Gastrocnemius medialis (tissue), 4 donors: ENCODE data around the gene PNCK. TPM values are rescaled to one million over a fixed set of nuclear protein-coding genes. Genes with fewer than 3 reads are reported as not detected.
"Not testable (repeated sequence)": the region's sequence is repeated elsewhere in the genome, so short reads cannot be mapped to it uniquely, and the experiment has no call there.

Experiments used
- ATAC-seq, 2 donors: fragments of 150-250 bp; one replicate each; pipeline ENCODE4 v1.9.1; 2016
- DNase-seq, 2 donors: peaks; one replicate each; pipeline ENCODE4 v3.0.0-alpha.2; 2019
- H3K27ac ChIP-seq, 4 donors: fragments of 200-600 bp; sonication (generic); 1 replicate in 1 of 4; 2 replicates in 3 of 4; pipeline ENCODE4 v1.5.1; 2016 to 2018; ENCODE audit warnings: mild to moderate bottlenecking in 2 of 4, moderate library complexity in 1 of 4
- H3K27me3 ChIP-seq, 3 donors: fragments of 200-600 bp; sonication (generic) in 2 of 3; 1 replicate in 1 of 3; 2 replicates in 2 of 3; pipeline versions ENCODE4 v1.5.1 to v1.6.0; 2016 to 2019; ENCODE audit warnings: mild to moderate bottlenecking in 1 of 3, moderate library complexity in 1 of 3
- H3K36me3 ChIP-seq, 2 donors: fragments of 200-600 bp; sonication (generic) in 1 of 2; one replicate each; pipeline ENCODE4 v1.5.1; 2017 to 2018
- H3K4me1 ChIP-seq, 2 donors: fragments of 200-600 bp; sonication (generic) in 1 of 2; one replicate each; pipeline ENCODE4 v1.5.1; 2016 to 2017; ENCODE audit warnings: mild to moderate bottlenecking in 2 of 2
- H3K4me3 ChIP-seq, 4 donors: fragments of 200-600 bp; sonication (generic) in 3 of 4; 1 replicate in 1 of 4; 2 replicates in 3 of 4; pipeline ENCODE4 v1.5.1; 2016 to 2019; ENCODE audit warnings: mild to moderate bottlenecking in 2 of 4
- H3K9me3 ChIP-seq, 3 donors: fragments of 200-600 bp; sonication (generic) in 2 of 3; 1 replicate in 1 of 3; 2 replicates in 2 of 3; pipeline ENCODE4 v1.5.1; 2016 to 2019
- CTCF ChIP-seq, 5 experiments: fragments of 450-650 bp in 3 of 5; fragments of 200-600 bp in 2 of 5; sonication (generic) in 2 of 5; IDR thresholded peaks in 4 of 5; conservative IDR thresholded peaks in 1 of 5; 1 replicate in 4 of 5; 2 replicates in 1 of 5; pipeline ENCODE4 v1.5.1; 2016 to 2019; ENCODE audit warnings: antibody characterized with exemption in 5 of 5, mild to moderate bottlenecking in 3 of 5, moderate library complexity in 3 of 5
- POLR2A ChIP-seq, 2 donors: fragments of 450-650 bp; IDR thresholded peaks; one replicate each; pipeline ENCODE4 v1.6.1; 2017; ENCODE audit warnings: antibody characterized with exemption in 2 of 2, mild to moderate bottlenecking in 2 of 2, moderate library complexity in 2 of 2
- in situ Hi-C, 4 donors: fragments of 200-750 bp; cut with MboI; loops; one replicate each; pipeline versions ENCODE4 v1.15.0 to v1.8.0; 2017; ENCODE audit warnings: low sequenced_read_pairs in 4 of 4
- intact Hi-C: fragments of 100-400 bp; cut with DNase I; formaldehyde crosslinking; loops from one replicate; pipeline ENCODE4 v1.15.1; 2023; ENCODE audit warnings: low total_unique reads
- total RNA-seq, 4 donors: library from RNA; depleted of rRNA; stranded (reverse); fragments of >200 nt; gene quantifications; one replicate each; pipeline versions ENCODE4 v1.1.0 to v1.2.3, GENCODE V29; 2016

Gene PNCK
- total RNA-seq, 4 donors from 2014 or later: 0.98 to 1.6 TPM; not detected in 2

GRCh38 chrX:153696100-153696499 lies 22.5 kb upstream of the PNCK start:
- intact Hi-C loops: no loop called here
- ATAC-seq: no peak
- in situ Hi-C loops: no loop called here

GRCh38 chrX:153694687-153695270 lies 21.2 kb upstream of the PNCK start:
- Histone ChIP-seq H3K4me1 (peaks cover 0 to 58% of the 10 kb centered on the region in 2 donors), H3K36me3 (peaks cover 0 to 9% of the 10 kb centered on the region in 2 donors), H3K9me3 (no peaks in the 10 kb centered on the region), H3K27ac (peak overlapping the region; percentile 85 to 91 (median 90)), H3K4me3 (no peak overlapping the region), H3K27me3 (no peaks in the 10 kb centered on the region)
- in situ Hi-C loops (no loop called here), intact Hi-C loops (no loop called here)
- DNase-seq (no peak), ATAC-seq (no peak)
- TF ChIP-seq CTCF (IDR thresholded peaks at IDR 0.05 in 4 of 5, conservative IDR thresholded peaks at IDR 0.05 in 1 of 5): no peak
- no peak for TF ChIP-seq POLR2A (IDR thresholded peaks at IDR 0.05)

More at GRCh38 chrX:153696100-153696499, 22.5 kb upstream of the PNCK start:
- no peaks in the 10 kb centered on the region for H3K9me3 ChIP-seq
- no peaks in the 10 kb centered on the region for H3K27me3 ChIP-seq
- no peak overlapping the region for H3K4me3 ChIP-seq
- H3K36me3 ChIP-seq: peaks cover 0 to 9% of the 10 kb centered on the region in 2 donors
- no peak for DNase-seq
- peak overlapping the region; percentile 85 to 91 (median 90) for H3K27ac ChIP-seq
- TF ChIP-seq CTCF (IDR thresholded peaks at IDR 0.05 in 4 of 5, conservative IDR thresholded peaks at IDR 0.05 in 1 of 5) (no peak), POLR2A (IDR thresholded peaks at IDR 0.05) (no peak)
- H3K4me1 ChIP-seq: peaks cover 7 to 54% of the 10 kb centered on the region in 2 donors

GRCh38 chrX:153694256-153694655 lies 20.6 kb upstream of the PNCK start:
- intact Hi-C loops, H3K9me3 ChIP-seq, H3K27me3 ChIP-seq, DNase-seq, in situ Hi-C loops, H3K36me3 ChIP-seq, ATAC-seq, H3K4me3 ChIP-seq: not testable (repeated sequence)
- Histone ChIP-seq H3K4me1 (peaks cover 0 to 56% of the 10 kb centered on the region in 2 donors), H3K27ac (peak overlapping the region; percentile 85 to 91 (median 90))

GRCh38 chrX:153693216-153694086 lies 19.8 kb upstream of the PNCK start:
- TF ChIP-seq CTCF (IDR thresholded peaks at IDR 0.05 in 4 of 5, conservative IDR thresholded peaks at IDR 0.05 in 1 of 5) (no peak), POLR2A (IDR thresholded peaks at IDR 0.05) (no peak)
- Histone ChIP-seq H3K27me3 (no peaks in the 10 kb centered on the region), H3K4me3 (no peak overlapping the region), H3K4me1 (peaks cover 0 to 48% of the 10 kb centered on the region in 2 donors), H3K9me3 (no peaks in the 10 kb centered on the region), H3K36me3 (peaks cover 0 to 9% of the 10 kb centered on the region in 2 donors), H3K27ac (peak overlapping the region; percentile 85 to 91 (median 90))
- in situ Hi-C loops: no loop called here
- intact Hi-C loops: no loop called here
- peak in 1 of 2 donors; percentile 11 for DNase-seq
- no peak for ATAC-seq

GRCh38 chrX:153692611-153693156 lies 19.1 kb upstream of the PNCK start:
- no peaks in the 10 kb centered on the region for H3K27me3 ChIP-seq
- H3K9me3 ChIP-seq: no peaks in the 10 kb centered on the region
- peak in 1 of 2 donors; percentile 52 for DNase-seq
- ATAC-seq: no peak
- intact Hi-C loops: no loop called here
- peaks cover 0 to 46% of the 10 kb centered on the region in 2 donors for H3K4me1 ChIP-seq
- in situ Hi-C loops: no loop called here
- H3K27ac ChIP-seq: peak overlapping the region; percentile 85 to 91 (median 90)
- peaks cover 0 to 9% of the 10 kb centered on the region in 2 donors for H3K36me3 ChIP-seq
- TF ChIP-seq CTCF (IDR thresholded peaks at IDR 0.05 in 4 of 5, conservative IDR thresholded peaks at IDR 0.05 in 1 of 5): no peak
- no peak for TF ChIP-seq POLR2A (IDR thresholded peaks at IDR 0.05)
- H3K4me3 ChIP-seq: no peak overlapping the region
